Liver (tissue), 3 donors: ENCODE data around the gene RAPGEF4.

Source experiments
- HNF4A ChIP-seq, 2 donors: conservative IDR thresholded peaks; 2 replicates each; pipeline ENCODE4 v1.6.1; 2016; ENCODE audit warnings: antibody characterized with exemption in 2 of 2, mild to moderate bottlenecking in 2 of 2
- SP1 ChIP-seq: IDR thresholded peaks from 2 replicates; pipeline ENCODE4 v1.6.1; 2018; ENCODE audit warnings: antibody characterized with exemption, mild to moderate bottlenecking
- TAF1 ChIP-seq: conservative IDR thresholded peaks from 2 replicates; pipeline ENCODE4 v1.6.1; 2016; ENCODE audit warnings: antibody characterized with exemption, mild to moderate bottlenecking
- TF ChIP-seq, protein P1 (sequence below): fragments of 150-350 bp; IDR thresholded peaks from 2 replicates; pipeline ENCODE4 v1.5.1; 2017; ENCODE audit warnings: improper control_type of control experiment, low read depth, low read length; ENCODE audit not compliant: missing input control
- TF ChIP-seq, protein P2 (sequence below): IDR thresholded peaks from 2 replicates; pipeline ENCODE4 v1.6.1; 2016; ENCODE audit warnings: antibody characterized with exemption
- TF ChIP-seq, protein P3 (sequence below): IDR thresholded peaks from 2 replicates; pipeline ENCODE4 v1.6.1; 2016; ENCODE audit warnings: antibody characterized with exemption, mild to moderate bottlenecking
- donor health status: healthy.
- donor health status: healthy.

DNA sequence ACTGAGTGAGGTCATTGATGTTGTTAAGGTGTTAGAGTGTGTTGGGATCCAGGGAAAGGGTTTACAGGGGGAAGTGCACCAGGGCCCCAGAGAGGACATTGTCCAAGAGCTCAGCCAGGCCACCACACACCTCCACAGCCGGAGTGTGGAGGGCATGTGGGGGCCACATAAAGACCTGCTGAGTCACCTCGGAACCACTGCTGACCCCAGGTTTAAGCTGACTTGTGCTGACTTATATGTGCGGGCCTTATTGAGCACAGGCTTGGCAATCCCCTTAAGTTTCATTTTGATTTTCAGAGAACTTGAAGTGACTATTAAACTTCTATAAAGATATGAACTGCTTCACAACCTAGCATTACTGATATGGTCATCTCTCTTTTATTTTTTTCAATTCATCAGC is 173.8 kb downstream of the RAPGEF4 start:
- TF ChIP-seq, protein P1, sequence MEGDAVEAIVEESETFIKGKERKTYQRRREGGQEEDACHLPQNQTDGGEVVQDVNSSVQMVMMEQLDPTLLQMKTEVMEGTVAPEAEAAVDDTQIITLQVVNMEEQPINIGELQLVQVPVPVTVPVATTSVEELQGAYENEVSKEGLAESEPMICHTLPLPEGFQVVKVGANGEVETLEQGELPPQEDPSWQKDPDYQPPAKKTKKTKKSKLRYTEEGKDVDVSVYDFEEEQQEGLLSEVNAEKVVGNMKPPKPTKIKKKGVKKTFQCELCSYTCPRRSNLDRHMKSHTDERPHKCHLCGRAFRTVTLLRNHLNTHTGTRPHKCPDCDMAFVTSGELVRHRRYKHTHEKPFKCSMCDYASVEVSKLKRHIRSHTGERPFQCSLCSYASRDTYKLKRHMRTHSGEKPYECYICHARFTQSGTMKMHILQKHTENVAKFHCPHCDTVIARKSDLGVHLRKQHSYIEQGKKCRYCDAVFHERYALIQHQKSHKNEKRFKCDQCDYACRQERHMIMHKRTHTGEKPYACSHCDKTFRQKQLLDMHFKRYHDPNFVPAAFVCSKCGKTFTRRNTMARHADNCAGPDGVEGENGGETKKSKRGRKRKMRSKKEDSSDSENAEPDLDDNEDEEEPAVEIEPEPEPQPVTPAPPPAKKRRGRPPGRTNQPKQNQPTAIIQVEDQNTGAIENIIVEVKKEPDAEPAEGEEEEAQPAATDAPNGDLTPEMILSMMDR, result no peak
- TF ChIP-seq, protein P2, sequence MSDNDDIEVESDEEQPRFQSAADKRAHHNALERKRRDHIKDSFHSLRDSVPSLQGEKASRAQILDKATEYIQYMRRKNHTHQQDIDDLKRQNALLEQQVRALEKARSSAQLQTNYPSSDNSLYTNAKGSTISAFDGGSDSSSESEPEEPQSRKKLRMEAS, result no peak
- TF ChIP-seq, protein P3, sequence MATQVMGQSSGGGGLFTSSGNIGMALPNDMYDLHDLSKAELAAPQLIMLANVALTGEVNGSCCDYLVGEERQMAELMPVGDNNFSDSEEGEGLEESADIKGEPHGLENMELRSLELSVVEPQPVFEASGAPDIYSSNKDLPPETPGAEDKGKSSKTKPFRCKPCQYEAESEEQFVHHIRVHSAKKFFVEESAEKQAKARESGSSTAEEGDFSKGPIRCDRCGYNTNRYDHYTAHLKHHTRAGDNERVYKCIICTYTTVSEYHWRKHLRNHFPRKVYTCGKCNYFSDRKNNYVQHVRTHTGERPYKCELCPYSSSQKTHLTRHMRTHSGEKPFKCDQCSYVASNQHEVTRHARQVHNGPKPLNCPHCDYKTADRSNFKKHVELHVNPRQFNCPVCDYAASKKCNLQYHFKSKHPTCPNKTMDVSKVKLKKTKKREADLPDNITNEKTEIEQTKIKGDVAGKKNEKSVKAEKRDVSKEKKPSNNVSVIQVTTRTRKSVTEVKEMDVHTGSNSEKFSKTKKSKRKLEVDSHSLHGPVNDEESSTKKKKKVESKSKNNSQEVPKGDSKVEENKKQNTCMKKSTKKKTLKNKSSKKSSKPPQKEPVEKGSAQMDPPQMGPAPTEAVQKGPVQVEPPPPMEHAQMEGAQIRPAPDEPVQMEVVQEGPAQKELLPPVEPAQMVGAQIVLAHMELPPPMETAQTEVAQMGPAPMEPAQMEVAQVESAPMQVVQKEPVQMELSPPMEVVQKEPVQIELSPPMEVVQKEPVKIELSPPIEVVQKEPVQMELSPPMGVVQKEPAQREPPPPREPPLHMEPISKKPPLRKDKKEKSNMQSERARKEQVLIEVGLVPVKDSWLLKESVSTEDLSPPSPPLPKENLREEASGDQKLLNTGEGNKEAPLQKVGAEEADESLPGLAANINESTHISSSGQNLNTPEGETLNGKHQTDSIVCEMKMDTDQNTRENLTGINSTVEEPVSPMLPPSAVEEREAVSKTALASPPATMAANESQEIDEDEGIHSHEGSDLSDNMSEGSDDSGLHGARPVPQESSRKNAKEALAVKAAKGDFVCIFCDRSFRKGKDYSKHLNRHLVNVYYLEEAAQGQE, result no peak
- TF ChIP-seq TAF1, result no peak
- no peak for TF ChIP-seq SP1
- TF ChIP-seq HNF4A (conservative IDR thresholded peaks at IDR 0.05), result no peak
